Measurements from ENCODE around the gene NAA30.

NAA30 gene

DNA sequence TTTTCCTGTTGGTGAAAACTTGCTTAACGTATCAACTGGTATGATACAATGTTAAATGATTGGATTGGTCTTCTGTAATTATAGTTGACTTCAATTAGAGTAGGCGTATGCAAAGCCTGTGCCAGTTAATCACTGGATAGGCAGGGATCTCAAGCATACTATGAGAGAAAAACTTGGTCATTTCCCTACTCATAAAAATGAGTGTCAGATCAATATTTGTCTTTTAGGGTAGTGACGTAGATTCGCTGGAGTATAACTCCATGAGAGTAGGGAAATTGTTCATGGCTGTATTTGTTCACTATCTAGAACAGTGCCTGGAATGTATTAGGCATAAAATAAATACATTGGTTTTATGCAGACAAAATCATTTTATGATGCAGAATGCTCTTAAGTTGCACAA lies 28.6 kb downstream of the NAA30 start:
- H3K79me2 ChIP-seq (ENCODE audit: insufficient read depth, low read length) = no peaks in the 10 kb centered on the region
- no peak overlapping the region for H3K4me3 ChIP-seq (ENCODE audit: insufficient read depth, low read length, poor library complexity, severe bottlenecking)
- no peak overlapping the region for H3K9ac ChIP-seq (ENCODE audit: low read length)
- H3K36me3 ChIP-seq (ENCODE audit: low read length) = no peaks in the 10 kb centered on the region
- no peak overlapping the region for H3K4me2 ChIP-seq (ENCODE audit: low read depth, low read length, poor library complexity, severe bottlenecking)
- no peak for TF ChIP-seq EZH2phosphoT487 (conservative IDR thresholded peaks at IDR 0.05; ENCODE audit: low read length)
- TF ChIP-seq, protein P1, sequence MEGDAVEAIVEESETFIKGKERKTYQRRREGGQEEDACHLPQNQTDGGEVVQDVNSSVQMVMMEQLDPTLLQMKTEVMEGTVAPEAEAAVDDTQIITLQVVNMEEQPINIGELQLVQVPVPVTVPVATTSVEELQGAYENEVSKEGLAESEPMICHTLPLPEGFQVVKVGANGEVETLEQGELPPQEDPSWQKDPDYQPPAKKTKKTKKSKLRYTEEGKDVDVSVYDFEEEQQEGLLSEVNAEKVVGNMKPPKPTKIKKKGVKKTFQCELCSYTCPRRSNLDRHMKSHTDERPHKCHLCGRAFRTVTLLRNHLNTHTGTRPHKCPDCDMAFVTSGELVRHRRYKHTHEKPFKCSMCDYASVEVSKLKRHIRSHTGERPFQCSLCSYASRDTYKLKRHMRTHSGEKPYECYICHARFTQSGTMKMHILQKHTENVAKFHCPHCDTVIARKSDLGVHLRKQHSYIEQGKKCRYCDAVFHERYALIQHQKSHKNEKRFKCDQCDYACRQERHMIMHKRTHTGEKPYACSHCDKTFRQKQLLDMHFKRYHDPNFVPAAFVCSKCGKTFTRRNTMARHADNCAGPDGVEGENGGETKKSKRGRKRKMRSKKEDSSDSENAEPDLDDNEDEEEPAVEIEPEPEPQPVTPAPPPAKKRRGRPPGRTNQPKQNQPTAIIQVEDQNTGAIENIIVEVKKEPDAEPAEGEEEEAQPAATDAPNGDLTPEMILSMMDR (IDR thresholded peaks at IDR 0.05; ENCODE audit: insufficient read depth, low read length, poor library complexity, severe bottlenecking) = no peak
- no peaks in the 10 kb centered on the region for H3F3A ChIP-seq (ENCODE audit: insufficient read depth)
- H3K27ac ChIP-seq (ENCODE audit: low read depth, low read length) = no peak overlapping the region
- no peaks in the 10 kb centered on the region for H3K9me3 ChIP-seq (ENCODE audit: insufficient read depth, low read length)
- no peak overlapping the region for H2AFZ ChIP-seq (ENCODE audit: low read depth, low read length, severe bottlenecking)
- no peaks in the 10 kb centered on the region for H3K9me2 ChIP-seq (replicated peaks; ENCODE audit: insufficient read depth, low read length)
- no peaks in the 10 kb centered on the region for H3K27me3 ChIP-seq (ENCODE audit: low read length)
- peaks cover 3% of the 10 kb centered on the region; the same call in 1 of the 2 replicates for H4K20me1 ChIP-seq (ENCODE audit: low read depth, low read length)

GRCh38 chr14:57420033-57420432 lies 29.6 kb downstream of the NAA30 start:
- Histone ChIP-seq H3K9ac (ENCODE audit: low read length) (no peak overlapping the region), H4K20me1 (ENCODE audit: low read depth, low read length) (peaks cover 3% of the 10 kb centered on the region; the same call in 1 of the 2 replicates), H2AFZ (ENCODE audit: low read depth, low read length, severe bottlenecking) (no peak overlapping the region), H3K4me3 (ENCODE audit: insufficient read depth, low read length, poor library complexity, severe bottlenecking) (no peak overlapping the region), H3F3A (ENCODE audit: insufficient read depth) (no peaks in the 10 kb centered on the region), H3K9me2 (replicated peaks; ENCODE audit: insufficient read depth, low read length) (no peaks in the 10 kb centered on the region), H3K4me2 (ENCODE audit: low read depth, low read length, poor library complexity, severe bottlenecking) (no peak overlapping the region), H3K36me3 (ENCODE audit: low read length) (no peaks in the 10 kb centered on the region), H3K27ac (ENCODE audit: low read depth, low read length) (no peak overlapping the region), H3K27me3 (ENCODE audit: low read length) (no peaks in the 10 kb centered on the region), H3K79me2 (ENCODE audit: insufficient read depth, low read length) (no peaks in the 10 kb centered on the region), H3K9me3 (ENCODE audit: insufficient read depth, low read length) (no peaks in the 10 kb centered on the region)
- TF ChIP-seq EZH2phosphoT487 (conservative IDR thresholded peaks at IDR 0.05; ENCODE audit: low read length) = no peak
- TF ChIP-seq, protein P1 (IDR thresholded peaks at IDR 0.05; ENCODE audit: insufficient read depth, low read length, poor library complexity, severe bottlenecking) = no peak

GRCh38 chr14:57420986-57421385 lies 30.6 kb downstream of the NAA30 start:
- Histone ChIP-seq H3K36me3 (ENCODE audit: low read length) (no peaks in the 10 kb centered on the region), H3F3A (ENCODE audit: insufficient read depth) (no peaks in the 10 kb centered on the region), H3K27me3 (ENCODE audit: low read length) (no peaks in the 10 kb centered on the region), H3K9ac (ENCODE audit: low read length) (no peak overlapping the region), H3K4me2 (ENCODE audit: low read depth, low read length, poor library complexity, severe bottlenecking) (no peak overlapping the region), H2AFZ (ENCODE audit: low read depth, low read length, severe bottlenecking) (no peak overlapping the region), H3K27ac (ENCODE audit: low read depth, low read length) (no peak overlapping the region), H3K79me2 (ENCODE audit: insufficient read depth, low read length) (no peaks in the 10 kb centered on the region), H4K20me1 (ENCODE audit: low read depth, low read length) (peaks cover 3% of the 10 kb centered on the region; the same call in 1 of the 2 replicates), H3K4me3 (ENCODE audit: insufficient read depth, low read length, poor library complexity, severe bottlenecking) (no peak overlapping the region), H3K9me2 (replicated peaks; ENCODE audit: insufficient read depth, low read length) (no peaks in the 10 kb centered on the region), H3K9me3 (ENCODE audit: insufficient read depth, low read length) (no peaks in the 10 kb centered on the region)
- TF ChIP-seq EZH2phosphoT487 (conservative IDR thresholded peaks at IDR 0.05; ENCODE audit: low read length) = no peak
- TF ChIP-seq, protein P1 (IDR thresholded peaks at IDR 0.05; ENCODE audit: insufficient read depth, low read length, poor library complexity, severe bottlenecking) = no peak
